Colon (tissue), 2 donors: ENCODE data around the gene VCAN.

Source experiments
- FAIRE-seq: peaks from 2 replicates; lab custom pipeline; 2012; peaks lifted over from hg19 to GRCh38; lab: Jason Lieb, UNC
- donor health status: control.
- donor health status: control.

The VCAN gene

GRCh38 chr5:83564069-83564749 is 92.7 kb downstream of the VCAN start:
- FAIRE-seq, result peak; percentile 75

DNA sequence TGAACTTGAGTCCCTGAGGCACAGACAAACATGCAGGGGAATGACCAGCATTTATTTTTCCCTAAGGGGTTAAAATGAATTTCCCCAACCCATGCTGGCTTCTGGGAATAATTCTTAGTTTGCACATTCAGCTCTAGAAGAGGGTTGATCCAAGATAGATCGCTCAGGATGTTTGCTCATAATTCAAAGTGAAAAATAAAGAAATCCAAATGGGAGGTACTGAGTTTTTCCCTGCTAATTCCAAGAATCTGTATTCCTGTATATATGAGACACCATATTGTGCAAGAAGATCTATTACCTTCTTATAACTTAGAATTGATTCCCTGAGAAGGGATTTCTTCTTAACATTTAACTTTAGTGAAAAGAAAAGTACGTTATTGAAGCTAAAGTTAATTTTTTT is 96.2 kb downstream of the VCAN start:
- no peak for FAIRE-seq

- no peak for FAIRE-seq
Measured at GRCh38 chr5:83568186-83568585, 96.6 kb downstream of the VCAN start.

DNA sequence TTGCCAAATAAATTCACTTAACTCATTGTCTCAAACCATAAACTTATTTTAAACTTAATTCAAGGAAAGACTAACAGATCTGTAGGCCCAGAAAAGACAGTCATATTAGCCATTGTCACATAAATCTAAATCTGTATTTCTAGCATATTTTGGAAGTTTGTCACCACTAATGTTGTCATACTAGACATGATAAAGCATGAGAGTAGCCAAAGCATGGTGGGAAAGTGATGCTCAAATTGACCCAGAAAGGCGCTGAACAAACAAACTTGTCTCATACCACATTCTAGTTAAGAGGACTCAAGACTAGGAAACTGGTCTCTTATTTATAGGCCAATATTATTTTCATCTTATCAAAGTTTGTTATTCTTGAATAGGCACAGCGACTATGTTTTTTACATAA is 99.4 kb downstream of the VCAN start:
- no peak for FAIRE-seq

DNA sequence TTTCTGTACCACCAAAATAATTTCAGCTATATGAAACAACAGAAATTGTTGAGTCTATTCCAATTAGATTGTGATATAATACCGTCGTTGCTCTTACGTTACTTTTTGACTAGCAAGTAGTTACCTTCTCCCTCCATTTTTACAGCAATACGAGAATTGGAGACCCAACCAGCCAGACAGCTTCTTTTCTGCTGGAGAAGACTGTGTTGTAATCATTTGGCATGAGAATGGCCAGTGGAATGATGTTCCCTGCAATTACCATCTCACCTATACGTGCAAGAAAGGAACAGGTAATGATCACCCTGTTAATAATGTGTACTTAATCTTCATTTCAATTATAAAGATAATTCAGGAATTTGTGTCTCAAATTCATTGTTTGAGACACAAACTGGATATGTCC is 100.7 kb downstream of the VCAN start:
- no peak for FAIRE-seq

DNA sequence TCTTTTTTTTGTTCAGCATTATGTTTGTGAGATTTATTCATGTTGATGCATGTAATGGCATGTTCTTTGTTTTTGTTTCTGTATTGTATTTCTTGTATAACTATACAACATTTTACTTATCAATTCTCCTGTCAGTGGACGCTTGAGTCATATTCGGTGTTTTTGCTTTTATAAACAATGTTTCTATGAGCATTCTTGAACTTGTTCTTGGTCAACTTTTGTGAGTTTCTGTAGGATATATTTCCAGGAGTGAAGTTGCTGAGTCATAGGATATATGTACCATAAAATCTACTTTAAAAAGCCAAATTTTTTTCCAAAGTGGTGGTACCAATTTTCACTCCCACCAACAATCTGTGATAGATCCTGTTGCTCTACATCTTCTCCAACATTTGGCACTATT is 104.8 kb downstream of the VCAN start:
- no peak for FAIRE-seq

- no peak for FAIRE-seq
Measured at GRCh38 chr5:83577036-83577636, 105.6 kb downstream of the VCAN start.

DNA sequence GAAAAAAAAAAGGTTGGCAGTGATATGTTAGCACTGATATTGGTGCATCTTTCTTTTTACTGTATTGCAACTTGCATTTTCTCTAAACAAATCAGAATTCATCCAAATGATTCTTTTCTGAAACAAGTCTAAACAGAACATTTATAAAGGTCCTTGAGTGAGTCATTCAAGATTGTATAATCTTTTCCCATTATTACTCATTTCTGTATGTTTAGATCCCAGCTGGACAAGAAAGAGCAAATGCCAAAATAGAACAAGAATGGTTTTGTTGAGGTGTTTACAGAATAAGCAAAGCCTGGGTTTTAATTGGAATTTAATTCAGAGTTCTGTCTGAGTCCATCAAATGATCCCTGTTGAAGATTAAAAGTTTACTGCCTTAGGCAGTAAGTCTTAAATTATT is 112.3 kb downstream of the VCAN start:
- peak; percentile 45 for FAIRE-seq

- FAIRE-seq, result no peak
Measured at GRCh38 chr5:83586874-83587776, 115.6 kb downstream of the VCAN start.

DNA sequence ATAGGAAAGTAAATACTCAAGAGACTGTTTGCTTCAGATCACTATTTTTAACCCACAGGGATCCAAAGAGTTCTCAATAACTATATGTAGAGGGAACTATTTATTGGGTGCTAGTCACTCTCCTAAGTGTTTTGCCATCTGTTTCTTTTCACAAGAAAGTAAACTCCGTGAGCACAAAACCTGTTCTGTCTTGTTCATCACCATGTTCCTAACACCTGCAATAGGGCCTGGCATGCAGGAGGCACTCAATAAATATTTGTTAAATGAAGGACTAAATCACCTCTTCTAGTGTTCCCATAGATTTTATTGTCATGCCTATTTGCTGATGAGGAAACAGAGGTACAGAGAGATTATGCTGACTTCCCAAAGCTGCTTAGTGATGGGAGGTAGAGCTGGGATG is 118.2 kb downstream of the VCAN start:
- FAIRE-seq, result no peak

DNA sequence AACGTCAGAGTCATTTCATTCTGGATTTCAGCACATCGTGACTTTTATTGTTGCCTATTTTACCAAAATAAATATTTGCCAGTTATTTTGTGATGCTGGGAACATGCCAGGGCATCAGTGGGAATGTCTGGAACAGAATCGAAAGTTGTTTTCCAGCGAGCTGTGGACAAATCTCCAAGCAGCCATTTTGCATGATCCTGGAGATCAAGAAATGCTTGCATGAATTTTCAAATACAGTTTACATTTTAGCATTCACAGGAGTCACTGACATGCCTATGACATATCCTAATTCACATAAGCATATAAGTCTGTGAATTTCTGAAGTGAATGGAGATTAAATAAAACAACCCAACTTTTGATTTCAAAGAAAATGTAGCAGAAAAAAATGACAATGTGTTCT is 119.4 kb downstream of the VCAN start:
- FAIRE-seq, result no peak

GRCh38 chr5:83595217-83595616 is 123.7 kb downstream of the VCAN start:
- FAIRE-seq, result no peak

DNA sequence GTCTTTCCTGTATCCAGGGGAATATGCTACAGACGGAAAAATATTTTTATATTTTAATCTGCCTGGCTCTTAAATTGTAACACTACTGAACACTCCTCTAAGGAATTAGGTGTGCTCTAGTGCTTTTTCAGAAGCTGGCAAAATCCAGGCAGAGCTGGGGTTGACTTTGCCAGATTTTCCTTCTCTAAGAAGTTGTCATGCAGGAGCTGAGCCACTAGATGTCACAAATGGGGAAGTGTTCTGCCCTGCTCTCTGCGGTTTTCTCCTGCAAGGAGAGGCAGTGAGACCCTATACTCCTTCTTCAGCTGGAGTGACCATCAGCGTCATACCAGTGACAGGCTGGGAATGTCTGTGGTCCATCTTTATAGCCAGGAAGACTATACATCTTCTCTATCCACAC is 136.6 kb downstream of the VCAN start:
- FAIRE-seq, result no peak

GRCh38 chr5:83614841-83615240 is 143.3 kb downstream of the VCAN start:
- no peak for FAIRE-seq

DNA sequence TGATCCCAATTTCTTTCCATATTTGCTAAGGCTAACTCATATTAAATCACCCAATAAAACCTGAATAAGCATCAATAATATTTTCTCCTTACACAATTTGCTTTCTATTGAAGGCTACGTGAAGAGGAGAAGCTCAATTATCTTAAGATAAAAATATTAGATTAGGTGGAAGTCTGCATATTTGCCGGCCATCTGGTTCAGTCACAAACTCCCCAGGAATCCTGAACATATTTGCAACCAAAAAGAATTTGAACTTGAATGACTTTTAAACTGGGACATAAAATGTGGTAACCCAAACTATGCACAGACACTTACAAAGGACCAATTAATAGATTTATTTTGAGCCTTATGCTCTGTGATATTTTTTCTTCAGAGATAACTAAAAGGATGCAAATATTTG is 156.8 kb downstream of the VCAN start:
- no peak for FAIRE-seq
